H1 (cell line): Measurements from ENCODE around the gene VIPAS39.

Source experiments
- BACH1 ChIP-seq: IDR thresholded peaks from 2 replicates; pipeline ENCODE4 v1.6.1; 2012; ENCODE audit warnings: low read length, improper control_type of control experiment
- CREB1 ChIP-seq: IDR thresholded peaks from 2 replicates; pipeline ENCODE4 v1.6.1; 2012; ENCODE audit warnings: inconsistent platforms
- FOSL1 ChIP-seq: IDR thresholded peaks from 2 replicates; pipeline ENCODE4 v1.6.1; 2011; ENCODE audit warnings: mild to moderate bottlenecking, low read depth, low read length, moderate library complexity; ENCODE audit not compliant: insufficient read depth
- JUN ChIP-seq: IDR thresholded peaks from 2 replicates; pipeline ENCODE4 v1.6.1; 2011; ENCODE audit warnings: low read depth, mild to moderate bottlenecking, improper control_type of control experiment, low read length
- KDM5A ChIP-seq: fragments of 200-600 bp; IDR thresholded peaks from 2 replicates; pipeline ENCODE4 v1.7.1; 2012; ENCODE audit warnings: mild to moderate bottlenecking, low read length, inconsistent platforms, mixed read lengths
- MAFK ChIP-seq: IDR thresholded peaks from 2 replicates; pipeline ENCODE4 v1.6.1; 2012; ENCODE audit warnings: low read depth, mild to moderate bottlenecking, improper control_type of control experiment, low read length
- POLR2A ChIP-seq, 2 experiments: IDR thresholded peaks; 1 replicate in 1 of 2; 2 replicates in 1 of 2; pipeline ENCODE4 v1.6.1; 2011; ENCODE audit warnings: low read depth in 2 of 2, low read length in 2 of 2, mild to moderate bottlenecking in 2 of 2; ENCODE audit errors: control extremely low read depth in 1 of 2
- RAD21 ChIP-seq, 2 experiments: IDR thresholded peaks in 1 of 2; conservative IDR thresholded peaks in 1 of 2; 2 replicates each; pipeline ENCODE4 v1.6.1; 2011; ENCODE audit warnings: low read depth in 2 of 2, low read length in 2 of 2, improper control_type of control experiment in 1 of 2, inconsistent platforms in 1 of 2, mild to moderate bottlenecking in 1 of 2, moderate library complexity in 1 of 2
- TAF1 ChIP-seq: IDR thresholded peaks from 2 replicates; pipeline ENCODE4 v1.6.1; 2011; ENCODE audit warnings: mild to moderate bottlenecking, low read depth, low read length
- ZNF274 ChIP-seq: IDR thresholded peaks from 2 replicates; pipeline ENCODE4 v1.7.0; 2012; ENCODE audit warnings: low read length, borderline replicate concordance; ENCODE audit errors: extremely low read depth
- TF ChIP-seq, protein P1 (sequence below), 3 experiments: IDR thresholded peaks; 1 replicate in 2 of 3; 2 replicates in 1 of 3; pipeline versions ENCODE4 v1.5.1 to v1.6.1; 2011; ENCODE audit warnings: low read length in 3 of 3, mild to moderate bottlenecking in 3 of 3, inconsistent platforms in 2 of 3, low read depth in 1 of 3, moderate library complexity in 1 of 3; ENCODE audit not compliant: insufficient read depth in 1 of 3; ENCODE audit errors: control extremely low read depth in 1 of 3
- TF ChIP-seq, protein P2 (sequence below): IDR thresholded peaks from 2 replicates; pipeline ENCODE4 v1.6.1; 2011; ENCODE audit warnings: low read length, improper control_type of control experiment

DNA sequence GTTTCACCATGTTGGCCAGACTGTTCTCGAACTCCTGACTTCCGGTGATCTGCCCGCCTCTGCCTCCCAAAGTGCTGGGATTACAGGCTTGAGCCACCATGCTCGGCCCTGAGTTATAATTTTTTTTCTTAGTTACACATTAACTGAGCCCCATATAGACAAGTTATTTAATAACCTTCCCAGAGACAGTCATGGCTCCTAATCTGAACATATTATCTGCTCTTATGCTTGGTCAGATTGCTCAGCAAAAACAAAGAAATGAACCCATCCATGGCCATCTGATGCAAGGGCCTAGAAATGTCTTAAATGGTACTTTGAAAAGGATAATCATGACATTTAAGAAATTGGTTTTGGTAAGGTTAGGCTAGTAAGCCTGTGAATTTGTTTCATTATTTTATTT is 67.2 kb downstream of the VIPAS39 start:
- no peak for TF ChIP-seq RAD21 (IDR thresholded peaks at IDR 0.05 in 1 of 2, conservative IDR thresholded peaks at IDR 0.05 in 1 of 2; ENCODE audit: low read depth in 2 of 2, low read length in 2 of 2)
- TF ChIP-seq ZNF274: no peak
- TF ChIP-seq BACH1: no peak
- TF ChIP-seq TAF1: no peak
- TF ChIP-seq, protein P1, sequence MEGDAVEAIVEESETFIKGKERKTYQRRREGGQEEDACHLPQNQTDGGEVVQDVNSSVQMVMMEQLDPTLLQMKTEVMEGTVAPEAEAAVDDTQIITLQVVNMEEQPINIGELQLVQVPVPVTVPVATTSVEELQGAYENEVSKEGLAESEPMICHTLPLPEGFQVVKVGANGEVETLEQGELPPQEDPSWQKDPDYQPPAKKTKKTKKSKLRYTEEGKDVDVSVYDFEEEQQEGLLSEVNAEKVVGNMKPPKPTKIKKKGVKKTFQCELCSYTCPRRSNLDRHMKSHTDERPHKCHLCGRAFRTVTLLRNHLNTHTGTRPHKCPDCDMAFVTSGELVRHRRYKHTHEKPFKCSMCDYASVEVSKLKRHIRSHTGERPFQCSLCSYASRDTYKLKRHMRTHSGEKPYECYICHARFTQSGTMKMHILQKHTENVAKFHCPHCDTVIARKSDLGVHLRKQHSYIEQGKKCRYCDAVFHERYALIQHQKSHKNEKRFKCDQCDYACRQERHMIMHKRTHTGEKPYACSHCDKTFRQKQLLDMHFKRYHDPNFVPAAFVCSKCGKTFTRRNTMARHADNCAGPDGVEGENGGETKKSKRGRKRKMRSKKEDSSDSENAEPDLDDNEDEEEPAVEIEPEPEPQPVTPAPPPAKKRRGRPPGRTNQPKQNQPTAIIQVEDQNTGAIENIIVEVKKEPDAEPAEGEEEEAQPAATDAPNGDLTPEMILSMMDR (IDR thresholded peaks at IDR 0.05; ENCODE audit: control extremely low read depth in 1 of 3, insufficient read depth in 1 of 3, low read depth in 1 of 3, low read length in 3 of 3): no peak
- no peak for TF ChIP-seq POLR2A (IDR thresholded peaks at IDR 0.05; ENCODE audit: control extremely low read depth in 1 of 2, low read depth in 2 of 2, low read length in 2 of 2)
- TF ChIP-seq MAFK: no peak
- no peak for TF ChIP-seq KDM5A
- TF ChIP-seq JUN: no peak
- TF ChIP-seq, protein P2, sequence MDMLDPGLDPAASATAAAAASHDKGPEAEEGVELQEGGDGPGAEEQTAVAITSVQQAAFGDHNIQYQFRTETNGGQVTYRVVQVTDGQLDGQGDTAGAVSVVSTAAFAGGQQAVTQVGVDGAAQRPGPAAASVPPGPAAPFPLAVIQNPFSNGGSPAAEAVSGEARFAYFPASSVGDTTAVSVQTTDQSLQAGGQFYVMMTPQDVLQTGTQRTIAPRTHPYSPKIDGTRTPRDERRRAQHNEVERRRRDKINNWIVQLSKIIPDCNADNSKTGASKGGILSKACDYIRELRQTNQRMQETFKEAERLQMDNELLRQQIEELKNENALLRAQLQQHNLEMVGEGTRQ: no peak
- TF ChIP-seq FOSL1: no peak
- TF ChIP-seq CREB1: no peak
